Fibroblast of lung (primary cell): Measurements from ENCODE around the gene DTX3. TPM values are rescaled to one million over a fixed set of nuclear protein-coding genes. Genes with fewer than 3 reads are reported as not detected.
"Not testable (repeated sequence)": the region's sequence is repeated elsewhere in the genome, so short reads cannot be mapped to it uniquely, and the experiment has no call there.

Experiments
- DNase-seq, 2 donors: peaks; one replicate each; pipeline versions ENCODE4 v3.0.0 to v3.0.0-alpha.2; 2010; ENCODE audit warnings: low read depth in 2 of 2
- H2AFZ ChIP-seq: 2 replicates; pipeline ENCODE4 v1.5.1; 2012; ENCODE audit warnings: low read length, control low read depth, inconsistent platforms
- H3K27ac ChIP-seq: 2 replicates; pipeline ENCODE4 v1.5.1; 2011; ENCODE audit warnings: low read length, control low read depth; ENCODE audit not compliant: insufficient read depth
- H3K27me3 ChIP-seq: 2 replicates; pipeline ENCODE4 v1.5.1; 2011; ENCODE audit warnings: mild to moderate bottlenecking, low read length; ENCODE audit not compliant: control insufficient read depth, insufficient read depth
- H3K36me3 ChIP-seq: 2 replicates; pipeline ENCODE4 v1.5.1; 2011; ENCODE audit warnings: low read length; ENCODE audit not compliant: control insufficient read depth, insufficient read depth
- H3K4me1 ChIP-seq: 2 replicates; pipeline ENCODE4 v1.5.1; 2011; ENCODE audit warnings: low read length; ENCODE audit not compliant: control insufficient read depth, insufficient read depth; ENCODE audit errors: extremely low read depth
- H3K4me2 ChIP-seq: 2 replicates; pipeline ENCODE4 v1.5.1; 2011; ENCODE audit warnings: low read length, control low read depth; ENCODE audit not compliant: insufficient read depth; ENCODE audit errors: extremely low read depth
- H3K4me3 ChIP-seq, 4 experiments: fragments of 200-600 bp in 1 of 4; sonication (generic) in 1 of 4; replicated peaks in 1 of 4; 2 replicates each; pipeline ENCODE4 v1.5.1; 2011 to 2016; ENCODE audit warnings: low read length in 4 of 4, low read depth in 3 of 4, mild to moderate bottlenecking in 3 of 4, control low read depth in 2 of 4, inconsistent platforms in 1 of 4, mixed read lengths in 1 of 4; ENCODE audit not compliant: insufficient read depth in 1 of 4; ENCODE audit errors: control extremely low read depth in 1 of 4
- H3K79me2 ChIP-seq: 2 replicates; pipeline ENCODE4 v1.5.1; 2012; ENCODE audit warnings: mild to moderate bottlenecking, low read length, inconsistent platforms; ENCODE audit not compliant: control insufficient read depth, insufficient read depth
- H3K9ac ChIP-seq: 2 replicates; pipeline ENCODE4 v1.5.1; 2011; ENCODE audit warnings: mild to moderate bottlenecking, low read length, control low read depth; ENCODE audit not compliant: insufficient read depth
- H3K9me3 ChIP-seq: 2 replicates; pipeline ENCODE4 v1.5.1; 2012; ENCODE audit warnings: low read depth, low read length; ENCODE audit not compliant: control insufficient read depth, insufficient read depth
- H4K20me1 ChIP-seq: 2 replicates; pipeline ENCODE4 v1.5.1; 2011; ENCODE audit warnings: low read length; ENCODE audit not compliant: control insufficient read depth, insufficient read depth; ENCODE audit errors: extremely low read depth
- EZH2 ChIP-seq: IDR thresholded peaks from 2 replicates; pipeline ENCODE4 v1.5.1; 2012; ENCODE audit warnings: low read length, control low read depth, mild to moderate bottlenecking; ENCODE audit errors: missing control alignments
- polyA plus RNA-seq, 2 donors: library from polyadenylated mRNA; depleted of rRNA in 1 of 2; stranded (reverse) in 1 of 2; unstranded in 1 of 2; fragments of >200 nt; gene quantifications; 2 replicates each; pipeline ENCODE4 v1.2.1, GENCODE V29; 2011 to 2012; ENCODE audit warnings: missing spikeins in 1 of 2
- total RNA-seq: library from RNA; depleted of rRNA; stranded (reverse); fragments of >200 nt; gene quantifications from 2 replicates; pipeline ENCODE4 v1.2.1, GENCODE V29; 2014
- TF ChIP-seq, protein P1 (sequence below), 2 donors: IDR thresholded peaks in 1 of 2; conservative IDR thresholded peaks in 1 of 2; 1 replicate in 1 of 2; 2 replicates in 1 of 2; pipeline ENCODE4 v1.5.1; 2011 to 2012; ENCODE audit warnings: low read length in 2 of 2, control low read depth in 1 of 2, inconsistent platforms in 1 of 2, low read depth in 1 of 2, mild to moderate bottlenecking in 1 of 2

Gene DTX3
- total and polyA plus RNA-seq, 2 donors (not counting 1 experiment from before 2014, with no cell fraction given): 12.1 to 30.4 TPM

DNA sequence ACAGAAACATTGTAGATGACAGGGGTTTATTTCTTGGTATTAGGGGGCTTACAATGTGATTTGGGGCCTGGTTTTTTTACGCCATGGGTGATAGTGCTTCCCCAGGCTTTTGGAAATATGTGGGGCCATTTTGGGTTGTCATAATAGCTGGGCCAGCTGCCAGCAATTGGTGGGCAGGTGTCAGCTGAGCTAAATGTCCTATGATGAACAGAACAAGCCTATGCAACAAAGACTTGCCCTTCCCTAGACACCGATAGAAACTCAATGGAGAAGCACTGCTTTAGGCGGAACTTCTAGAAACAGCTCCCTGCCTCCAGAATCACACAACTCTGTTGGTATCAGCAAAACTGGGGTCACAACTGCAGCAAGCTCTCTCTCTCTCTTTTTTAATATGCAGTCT, 33.5 kb downstream of the DTX3 start:
- no peaks in the 10 kb centered on the region for H3K36me3 ChIP-seq
- H3K79me2 ChIP-seq: no peaks in the 10 kb centered on the region
- H3K9ac ChIP-seq: no peak overlapping the region
- no peaks in the 10 kb centered on the region for H3K27me3 ChIP-seq
- H2AFZ ChIP-seq: no peak overlapping the region
- no peaks in the 10 kb centered on the region for H4K20me1 ChIP-seq
- H3K4me1 ChIP-seq: no peaks in the 10 kb centered on the region
- no peak for DNase-seq
- H3K4me2 ChIP-seq: no peak overlapping the region
- no peak overlapping the region for H3K4me3 ChIP-seq
- H3K9me3 ChIP-seq: no peaks in the 10 kb centered on the region
- TF ChIP-seq, protein P1, sequence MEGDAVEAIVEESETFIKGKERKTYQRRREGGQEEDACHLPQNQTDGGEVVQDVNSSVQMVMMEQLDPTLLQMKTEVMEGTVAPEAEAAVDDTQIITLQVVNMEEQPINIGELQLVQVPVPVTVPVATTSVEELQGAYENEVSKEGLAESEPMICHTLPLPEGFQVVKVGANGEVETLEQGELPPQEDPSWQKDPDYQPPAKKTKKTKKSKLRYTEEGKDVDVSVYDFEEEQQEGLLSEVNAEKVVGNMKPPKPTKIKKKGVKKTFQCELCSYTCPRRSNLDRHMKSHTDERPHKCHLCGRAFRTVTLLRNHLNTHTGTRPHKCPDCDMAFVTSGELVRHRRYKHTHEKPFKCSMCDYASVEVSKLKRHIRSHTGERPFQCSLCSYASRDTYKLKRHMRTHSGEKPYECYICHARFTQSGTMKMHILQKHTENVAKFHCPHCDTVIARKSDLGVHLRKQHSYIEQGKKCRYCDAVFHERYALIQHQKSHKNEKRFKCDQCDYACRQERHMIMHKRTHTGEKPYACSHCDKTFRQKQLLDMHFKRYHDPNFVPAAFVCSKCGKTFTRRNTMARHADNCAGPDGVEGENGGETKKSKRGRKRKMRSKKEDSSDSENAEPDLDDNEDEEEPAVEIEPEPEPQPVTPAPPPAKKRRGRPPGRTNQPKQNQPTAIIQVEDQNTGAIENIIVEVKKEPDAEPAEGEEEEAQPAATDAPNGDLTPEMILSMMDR (conservative IDR thresholded peaks at IDR 0.05 in 1 of 2, IDR thresholded peaks at IDR 0.05 in 1 of 2; ENCODE audit: low read depth in 1 of 2, low read length in 2 of 2): no peak
- TF ChIP-seq EZH2: no peak
- H3K27ac ChIP-seq: no peak overlapping the region

DNA sequence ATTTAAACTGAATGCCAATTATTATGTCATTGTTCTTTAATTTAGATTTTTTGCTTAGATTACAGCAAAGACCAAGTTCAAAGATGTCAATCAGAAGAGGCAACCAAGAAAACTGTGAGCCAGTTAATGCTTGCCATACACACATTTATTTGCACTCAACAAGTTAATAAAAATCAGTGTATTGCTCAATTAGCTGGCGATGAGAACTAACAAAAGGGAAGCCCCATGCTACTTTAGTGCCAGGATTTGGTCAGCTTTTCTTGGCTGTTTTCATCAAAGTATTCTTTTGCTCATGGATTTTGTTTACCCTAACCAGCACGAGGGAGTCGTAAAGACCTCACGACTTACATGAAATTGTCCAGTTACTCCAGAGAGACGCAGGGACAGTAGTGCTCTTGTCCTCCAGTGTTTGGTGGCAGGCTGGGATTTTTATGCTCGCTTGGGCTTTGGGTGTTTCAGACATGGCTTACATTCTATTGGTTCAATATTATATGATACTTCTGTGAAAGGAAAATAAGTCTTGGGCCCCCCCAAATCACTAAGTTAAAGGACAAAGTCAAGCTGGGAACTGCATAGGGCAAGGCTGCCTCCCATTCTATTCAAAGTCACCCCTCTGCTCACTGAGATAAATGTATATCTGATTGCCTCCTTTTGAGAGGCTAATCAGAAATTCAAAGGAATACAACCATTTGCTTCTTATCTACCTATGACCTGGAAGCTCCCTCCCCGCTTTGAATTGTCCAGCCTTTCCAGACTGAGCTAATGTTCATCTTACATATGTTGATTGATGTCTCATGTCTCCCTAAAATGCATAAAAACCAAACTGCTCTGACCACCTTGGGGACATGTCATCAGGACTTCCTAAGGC, 35.8 kb downstream of the DTX3 start:
- no peak overlapping the region for H3K4me2 ChIP-seq
- no peak overlapping the region for H3K27ac ChIP-seq
- H3K9me3 ChIP-seq: no peaks in the 10 kb centered on the region
- no peak for TF ChIP-seq EZH2
- TF ChIP-seq, protein P1 (conservative IDR thresholded peaks at IDR 0.05 in 1 of 2, IDR thresholded peaks at IDR 0.05 in 1 of 2; ENCODE audit: low read depth in 1 of 2, low read length in 2 of 2): no peak
- H3K4me3 ChIP-seq: no peak overlapping the region
- no peaks in the 10 kb centered on the region for H4K20me1 ChIP-seq
- no peaks in the 10 kb centered on the region for H3K79me2 ChIP-seq
- no peaks in the 10 kb centered on the region for H3K27me3 ChIP-seq
- no peak overlapping the region for H2AFZ ChIP-seq
- no peak for DNase-seq
- H3K9ac ChIP-seq: no peak overlapping the region
- no peaks in the 10 kb centered on the region for H3K4me1 ChIP-seq
- H3K36me3 ChIP-seq: no peaks in the 10 kb centered on the region

DNA sequence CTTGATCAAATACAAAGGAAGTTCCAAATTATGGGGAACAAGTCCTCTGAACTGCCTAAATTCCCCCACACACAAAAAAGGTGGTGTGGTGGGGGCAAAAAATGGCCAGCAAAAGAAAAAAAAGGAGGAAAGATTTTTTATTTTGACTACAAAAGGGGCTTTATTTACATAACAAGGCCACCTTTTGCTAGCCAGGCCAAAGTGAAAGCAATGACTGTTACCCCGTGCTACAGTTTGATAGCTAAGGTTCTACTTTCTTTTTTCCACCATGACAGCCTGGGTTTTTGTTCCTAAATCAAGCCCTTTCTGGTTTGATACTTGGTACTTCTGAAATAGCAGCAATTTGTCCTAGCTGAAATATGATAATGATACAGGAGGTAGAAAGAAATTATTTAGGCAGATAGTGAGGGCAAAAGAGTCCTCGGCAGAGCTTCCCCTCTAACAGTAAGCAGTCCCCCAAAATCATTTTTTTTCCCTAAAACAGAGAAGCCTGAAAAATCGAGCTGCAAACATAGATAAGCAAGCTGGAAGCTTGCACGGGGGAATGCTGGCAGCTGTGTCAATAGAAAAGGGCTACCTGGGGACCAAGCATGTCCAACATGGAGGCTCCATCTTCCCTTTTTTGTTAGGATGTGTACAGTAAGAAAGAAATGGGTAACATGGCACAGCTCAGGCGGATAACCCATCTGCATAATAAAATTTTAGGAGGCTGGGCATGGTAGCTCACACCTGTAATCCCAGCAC, 37.2 kb downstream of the DTX3 start:
- no peaks in the 10 kb centered on the region for H3K79me2 ChIP-seq
- no peaks in the 10 kb centered on the region for H3K4me1 ChIP-seq
- H3K27me3 ChIP-seq: no peaks in the 10 kb centered on the region
- H3K9ac ChIP-seq: no peak overlapping the region
- no peak overlapping the region for H3K27ac ChIP-seq
- H3K4me2 ChIP-seq: no peak overlapping the region
- no peaks in the 10 kb centered on the region for H4K20me1 ChIP-seq
- H3K36me3 ChIP-seq: no peaks in the 10 kb centered on the region
- TF ChIP-seq, protein P1 (conservative IDR thresholded peaks at IDR 0.05 in 1 of 2, IDR thresholded peaks at IDR 0.05 in 1 of 2; ENCODE audit: low read depth in 1 of 2, low read length in 2 of 2): no peak
- no peak for TF ChIP-seq EZH2
- no peak overlapping the region for H2AFZ ChIP-seq
- DNase-seq: no peak
- no peaks in the 10 kb centered on the region for H3K9me3 ChIP-seq
- no peak overlapping the region for H3K4me3 ChIP-seq

DNA sequence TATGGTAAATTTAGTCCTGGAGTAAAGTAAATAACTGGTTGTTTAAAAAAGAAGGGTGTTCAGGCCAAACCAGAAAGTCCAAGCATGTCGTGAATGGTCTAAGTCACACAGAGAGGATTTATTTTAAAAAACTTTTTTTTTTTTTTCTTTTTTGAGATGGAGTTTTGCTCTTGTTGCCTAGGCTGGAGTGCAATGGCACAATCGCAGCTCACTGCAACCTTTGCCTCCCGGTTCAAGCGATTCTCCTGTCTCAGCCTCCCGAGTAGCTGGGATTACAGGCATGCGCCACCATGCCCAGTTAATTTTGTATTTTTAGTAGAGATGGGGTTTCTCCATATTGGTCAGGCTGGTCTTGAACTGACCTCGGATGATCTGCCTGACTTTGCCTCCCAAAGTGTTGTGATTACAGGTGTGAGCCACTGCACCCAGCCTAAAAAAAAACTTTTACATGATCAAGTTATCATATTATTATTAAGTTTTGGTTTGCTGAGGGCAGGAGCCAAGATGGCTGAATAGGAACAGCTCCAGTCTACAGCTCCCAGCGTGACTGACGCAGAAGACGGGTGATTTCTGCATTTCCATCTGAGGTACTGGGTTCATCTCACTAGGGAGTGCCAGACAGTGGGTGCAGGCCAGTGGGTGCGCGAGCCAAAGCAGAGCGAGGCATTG, 41.5 kb downstream of the DTX3 start:
- not testable (repeated sequence) for H3K27ac ChIP-seq, H3K79me2 ChIP-seq, H2AFZ ChIP-seq, H4K20me1 ChIP-seq, H3K9me3 ChIP-seq, H3K4me2 ChIP-seq, H3K9ac ChIP-seq, H3K27me3 ChIP-seq, H3K4me3 ChIP-seq, H3K4me1 ChIP-seq, H3K36me3 ChIP-seq
- peak; percentile 30 to 36 for DNase-seq
